Lower lobe of right lung (tissue), 2 donors: Measurements from ENCODE around the gene FHIT. TPM values are rescaled to one million over a fixed set of nuclear protein-coding genes. Genes with fewer than 3 reads are reported as not detected.

Experiments
- ATAC-seq, 2 donors: fragments of 200-7000 bp; cut with Tn5 transposase; one replicate each; pipeline ENCODE4 v1.9.1; 2020 to 2022; ENCODE audit warnings: mild to moderate bottlenecking in 2 of 2, moderate library complexity in 2 of 2
- DNase-seq: peaks from one replicate; pipeline ENCODE4 v3.0.0-alpha.2; 2020
- H3K27ac ChIP-seq: fragments of 200-600 bp; one replicate; pipeline ENCODE4 v1.8.0; 2022
- H3K27me3 ChIP-seq: fragments of 200-600 bp; one replicate; pipeline ENCODE4 v1.8.0; 2022; ENCODE audit warnings: low read depth
- H3K36me3 ChIP-seq: fragments of 200-600 bp; one replicate; pipeline ENCODE4 v1.8.0; 2022; ENCODE audit warnings: mild to moderate bottlenecking
- H3K4me1 ChIP-seq: fragments of 200-600 bp; one replicate; pipeline ENCODE4 v1.8.0; 2022
- H3K4me3 ChIP-seq: fragments of 200-600 bp; one replicate; pipeline ENCODE4 v1.8.0; 2022; ENCODE audit warnings: mild to moderate bottlenecking
- H3K9me3 ChIP-seq: fragments of 200-600 bp; one replicate; pipeline ENCODE4 v1.8.0; 2022
- CTCF ChIP-seq: fragments of 200-600 bp; IDR thresholded peaks from one replicate; pipeline ENCODE4 v1.8.0; 2022; ENCODE audit warnings: antibody characterized with exemption, mild to moderate bottlenecking
- intact Hi-C: fragments of 100-400 bp; cut with DNase I; formaldehyde crosslinking; loops from one replicate; pipeline ENCODE4 v1.11.0; 2022
- total RNA-seq: library from RNA; stranded (reverse); fragmentation: NEBNext Ultra II Directional; extraction: Animal tissue kit (Norgen Biotek cat#: 25700); gene quantifications from one replicate; pipeline ENCODE4 v1.2.1, GENCODE V29; 2021
- donor health status: DM: no; HTN: yes; CAD: no; lungs with severe emphysema.

FHIT gene
- total RNA-seq, 1 donor from 2014 or later: 10.3 TPM

GRCh38 chr3:61264281-61264680 is 13.0 kb upstream of the FHIT start:
- Histone ChIP-seq H3K4me3 (no peak overlapping the region), H3K36me3 (no peaks in the 10 kb centered on the region), H3K4me1 (no peaks in the 10 kb centered on the region), H3K9me3 (no peaks in the 10 kb centered on the region), H3K27me3 (no peaks in the 10 kb centered on the region), H3K27ac (no peak overlapping the region)
- TF ChIP-seq CTCF: no peak
- ATAC-seq: no peak
- intact Hi-C loops: no loop called here
- DNase-seq: no peak

- no peak for TF ChIP-seq CTCF
Measured at GRCh38 chr3:61257148-61257547, 5.9 kb upstream of the FHIT start.

GRCh38 chr3:61253756-61254155 is 2.5 kb upstream of the FHIT start:
- no peak for ATAC-seq
- no peaks in the 10 kb centered on the region for H3K27me3 ChIP-seq
- H3K27ac ChIP-seq: no peak overlapping the region
- intact Hi-C loops: no loop called here
- peaks cover 16% of the 10 kb centered on the region for H3K4me1 ChIP-seq
- DNase-seq: no peak
- TF ChIP-seq CTCF: no peak
- H3K4me3 ChIP-seq: no peak overlapping the region
- H3K9me3 ChIP-seq: no peaks in the 10 kb centered on the region
- no peaks in the 10 kb centered on the region for H3K36me3 ChIP-seq

More at GRCh38 chr3:61257148-61257547, 5.9 kb upstream of the FHIT start:
- Histone ChIP-seq H3K27me3 (no peaks in the 10 kb centered on the region), H3K27ac (no peak overlapping the region), H3K4me3 (no peak overlapping the region), H3K36me3 (no peaks in the 10 kb centered on the region), H3K4me1 (peaks cover 2% of the 10 kb centered on the region), H3K9me3 (no peaks in the 10 kb centered on the region)
- intact Hi-C loops: no loop called here
- ATAC-seq (no peak), DNase-seq (no peak)

GRCh38 chr3:61252836-61253235 is 1.6 kb upstream of the FHIT start:
- Histone ChIP-seq H3K27me3 (no peaks in the 10 kb centered on the region), H3K27ac (no peak overlapping the region), H3K36me3 (no peaks in the 10 kb centered on the region), H3K4me1 (peaks cover 16% of the 10 kb centered on the region), H3K4me3 (no peak overlapping the region), H3K9me3 (no peaks in the 10 kb centered on the region)
- DNase-seq: no peak
- intact Hi-C loops: no loop called here
- ATAC-seq: no peak
- no peak for TF ChIP-seq CTCF

- Histone ChIP-seq H3K36me3 (no peaks in the 10 kb centered on the region), H3K27me3 (no peaks in the 10 kb centered on the region), H3K9me3 (no peaks in the 10 kb centered on the region), H3K4me1 (peaks cover 16% of the 10 kb centered on the region), H3K27ac (peak overlapping the region; percentile 82), H3K4me3 (peak overlapping the region; percentile 85)
- DNase-seq: no peak
- TF ChIP-seq CTCF: no peak
- intact Hi-C loops: no loop called here
- ATAC-seq: peak; percentile 55 to 65
Measured at GRCh38 chr3:61250784-61251173, 473 bp downstream of the FHIT start.

- Histone ChIP-seq H3K27me3 (no peaks in the 10 kb centered on the region), H3K9me3 (no peaks in the 10 kb centered on the region), H3K4me1 (peaks cover 16% of the 10 kb centered on the region), H3K4me3 (no peak overlapping the region), H3K27ac (no peak overlapping the region), H3K36me3 (no peaks in the 10 kb centered on the region)
- ATAC-seq (no peak), DNase-seq (no peak)
- intact Hi-C loops: no loop called here
- TF ChIP-seq CTCF: no peak
Measured at GRCh38 chr3:61248496-61248895, 2.8 kb downstream of the FHIT start.
